ENCODE results near the gene VASH1.
A peak's percentile ranks its signal among the peaks of the same experiment; 100 is the strongest.

The VASH1 gene

GRCh38 chr14:76784881-76785280, 23.6 kb downstream of the VASH1 start:
- peak; percentile 50 for DNase-seq (ENCODE audit: low read depth)

GRCh38 chr14:76786601-76787000, 25.3 kb downstream of the VASH1 start:
- DNase-seq (ENCODE audit: low read depth), result no peak

- no peak for DNase-seq (ENCODE audit: low read depth)
Observed at GRCh38 chr14:76792422-76792821, 31.2 kb downstream of the VASH1 start.

GRCh38 chr14:76793324-76793723, 32.1 kb downstream of the VASH1 start:
- DNase-seq (ENCODE audit: low read depth), result no peak

GRCh38 chr14:76793956-76794355, 32.7 kb downstream of the VASH1 start:
- DNase-seq (ENCODE audit: low read depth), result no peak

- no peak for DNase-seq (ENCODE audit: low read depth)
Observed at GRCh38 chr14:76806446-76806845, 45.2 kb downstream of the VASH1 start.

GRCh38 chr14:76808011-76808410, 46.7 kb downstream of the VASH1 start:
- DNase-seq (ENCODE audit: low read depth), result no peak

- no peak for DNase-seq (ENCODE audit: low read depth)
Observed at GRCh38 chr14:76808990-76809389, 47.7 kb downstream of the VASH1 start.

GRCh38 chr14:76810525-76810924, 49.3 kb downstream of the VASH1 start:
- no peak for DNase-seq (ENCODE audit: low read depth)

GRCh38 chr14:76810953-76811400, 49.7 kb downstream of the VASH1 start:
- no peak for DNase-seq (ENCODE audit: low read depth)

- no peak for DNase-seq (ENCODE audit: low read depth)
Observed at GRCh38 chr14:76811561-76811960, 50.3 kb downstream of the VASH1 start.

GRCh38 chr14:76812093-76812421, 50.8 kb downstream of the VASH1 start:
- no peak for DNase-seq (ENCODE audit: low read depth)

GRCh38 chr14:76812422-76813383, 51.4 kb downstream of the VASH1 start, which contains the start of gene ANGEL1:
ANGEL1 (minus strand) TSS chr14:76812882; CDS start chr14:76812827, 55 bp downstream.
- peak; percentile 92 for DNase-seq (ENCODE audit: low read depth)

- DNase-seq (ENCODE audit: low read depth), result no peak
Observed at GRCh38 chr14:76814726-76815645, 53.7 kb downstream of the VASH1 start.

GRCh38 chr14:76820700-76821099, 59.4 kb downstream of the VASH1 start:
- DNase-seq (ENCODE audit: low read depth), result no peak

- no peak for DNase-seq (ENCODE audit: low read depth)
Observed at GRCh38 chr14:76826122-76826521, 64.9 kb downstream of the VASH1 start, which contains the start of gene LRRC74A. LRRC74A (plus strand) TSS chr14:76826408; CDS start chr14:76826698, 290 bp downstream.

GRCh38 chr14:76827696-76828296, 66.5 kb downstream of the VASH1 start:
- DNase-seq (ENCODE audit: low read depth), result no peak

- no peak for DNase-seq (ENCODE audit: low read depth)
Observed at GRCh38 chr14:76828339-76829012, 67.2 kb downstream of the VASH1 start.

GRCh38 chr14:76829013-76829365, 67.7 kb downstream of the VASH1 start:
- DNase-seq (ENCODE audit: low read depth), result no peak

GRCh38 chr14:76829650-76830421, 68.6 kb downstream of the VASH1 start:
- DNase-seq (ENCODE audit: low read depth), result no peak

- DNase-seq (ENCODE audit: low read depth), result no peak
Observed at GRCh38 chr14:76830556-76830955, 69.3 kb downstream of the VASH1 start.
